GM18511 (cell line): ENCODE data around the gene NBEAL2.

Experiments
- ATAC-seq: cut with Tn5 transposase; IDR thresholded peaks from one replicate; pipeline ENCODE4 v1.9.1; 2021; ENCODE audit warnings: mild to moderate bottlenecking, moderate library complexity; ENCODE audit not compliant: unreplicated experiment

The NBEAL2 gene

DNA sequence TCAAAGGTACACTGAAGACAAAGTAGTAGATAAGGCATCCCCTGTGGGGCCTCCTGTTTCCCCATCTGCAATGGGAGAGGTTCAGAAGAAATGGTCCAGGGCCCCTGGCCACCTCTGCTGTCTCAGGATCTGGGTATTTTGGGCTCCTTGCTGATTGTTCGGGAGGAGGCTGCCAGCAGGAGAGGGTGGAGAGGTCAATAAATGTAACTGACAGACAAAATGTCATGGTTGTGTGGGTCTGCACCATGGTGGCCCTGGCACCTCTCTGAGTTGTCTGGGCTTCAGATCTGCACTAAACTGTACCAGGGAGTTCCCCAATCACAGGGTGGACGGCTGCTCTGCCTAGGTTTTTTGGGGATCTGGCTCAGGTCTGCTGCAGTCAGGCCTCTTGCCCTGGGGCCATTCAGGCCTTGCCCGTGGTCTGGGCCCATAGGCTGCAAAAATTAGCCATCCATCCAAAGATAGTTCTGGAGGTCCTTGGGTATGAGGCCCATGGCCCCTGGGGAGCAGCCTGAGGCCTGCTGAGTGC lies 7.4 kb downstream of the NBEAL2 start:
- no peak for ATAC-seq

DNA sequence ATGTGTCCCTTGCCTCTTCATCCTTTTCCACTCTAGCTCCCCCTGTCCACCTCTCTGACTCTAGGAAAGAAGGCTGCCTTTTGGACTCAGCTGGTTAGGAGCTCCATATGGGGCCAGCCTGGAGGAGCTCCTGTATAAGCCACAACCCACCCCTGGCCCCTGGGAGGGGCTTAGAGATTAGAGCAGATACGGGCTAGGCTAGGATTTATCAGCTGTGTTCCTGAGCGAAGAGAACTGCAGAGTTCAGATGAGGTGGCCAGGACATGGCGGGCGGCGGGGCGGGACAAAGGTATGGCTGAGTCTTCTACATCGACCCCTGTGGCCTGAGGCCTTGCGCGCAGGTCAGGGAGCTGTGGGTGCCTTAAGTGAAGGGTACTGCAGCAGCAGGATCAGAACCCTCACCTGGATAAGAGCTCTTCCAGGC lies 7.9 kb downstream of the NBEAL2 start:
- ATAC-seq: no peak

DNA sequence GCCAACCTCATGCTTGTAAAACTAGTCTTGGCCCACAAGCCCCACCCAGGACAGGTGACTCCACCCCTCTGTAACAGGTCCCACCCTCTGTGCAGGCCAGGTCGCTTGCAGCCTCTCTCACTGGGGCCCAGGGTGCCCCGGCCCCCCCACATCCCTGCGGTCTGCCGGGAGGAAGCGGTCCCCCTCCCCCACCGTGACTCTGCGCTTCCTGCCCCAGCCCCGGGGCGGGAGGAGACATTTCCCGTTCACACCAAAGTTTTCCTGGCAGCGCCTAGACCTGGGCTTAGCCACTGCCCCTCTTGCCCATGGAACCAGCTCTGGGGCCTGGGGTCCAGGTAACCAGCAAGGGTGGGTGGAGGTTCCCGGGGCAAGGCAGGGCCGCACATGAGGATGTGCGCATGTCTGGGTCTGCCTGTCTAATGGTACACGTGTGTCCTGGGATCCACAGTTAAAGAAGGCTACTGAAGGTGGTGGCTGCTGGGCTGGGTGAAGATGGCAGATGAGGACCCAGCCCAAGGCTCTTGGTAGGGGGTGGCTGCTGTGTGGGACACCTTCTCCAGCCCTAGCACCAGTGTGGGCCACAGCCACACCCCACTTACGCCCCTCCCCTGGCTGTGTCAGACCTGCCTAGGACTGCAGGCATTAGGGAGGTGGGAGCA lies 8.4 kb downstream of the NBEAL2 start:
- peak; percentile 81 for ATAC-seq

DNA sequence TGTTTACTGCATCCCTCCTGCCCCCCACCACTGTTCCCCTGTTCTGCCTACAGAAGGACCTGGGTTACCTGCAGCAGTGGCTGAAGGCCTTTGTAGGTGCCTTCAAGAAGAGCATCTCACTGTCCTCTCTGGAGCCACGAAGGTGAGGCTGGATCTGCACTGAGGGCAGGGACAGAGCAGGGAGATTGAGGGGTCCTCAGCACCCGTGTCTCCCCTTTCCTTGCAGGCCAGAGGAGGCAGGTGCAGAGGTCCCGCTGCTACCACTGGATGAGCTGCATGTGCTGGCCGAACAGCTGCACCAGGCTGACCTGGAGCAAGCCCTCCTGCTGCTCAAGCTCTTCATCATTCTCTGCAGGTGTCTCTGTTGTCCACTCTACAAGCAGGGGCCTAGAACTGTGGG lies 9.2 kb downstream of the NBEAL2 start:
- ATAC-seq: no peak

DNA sequence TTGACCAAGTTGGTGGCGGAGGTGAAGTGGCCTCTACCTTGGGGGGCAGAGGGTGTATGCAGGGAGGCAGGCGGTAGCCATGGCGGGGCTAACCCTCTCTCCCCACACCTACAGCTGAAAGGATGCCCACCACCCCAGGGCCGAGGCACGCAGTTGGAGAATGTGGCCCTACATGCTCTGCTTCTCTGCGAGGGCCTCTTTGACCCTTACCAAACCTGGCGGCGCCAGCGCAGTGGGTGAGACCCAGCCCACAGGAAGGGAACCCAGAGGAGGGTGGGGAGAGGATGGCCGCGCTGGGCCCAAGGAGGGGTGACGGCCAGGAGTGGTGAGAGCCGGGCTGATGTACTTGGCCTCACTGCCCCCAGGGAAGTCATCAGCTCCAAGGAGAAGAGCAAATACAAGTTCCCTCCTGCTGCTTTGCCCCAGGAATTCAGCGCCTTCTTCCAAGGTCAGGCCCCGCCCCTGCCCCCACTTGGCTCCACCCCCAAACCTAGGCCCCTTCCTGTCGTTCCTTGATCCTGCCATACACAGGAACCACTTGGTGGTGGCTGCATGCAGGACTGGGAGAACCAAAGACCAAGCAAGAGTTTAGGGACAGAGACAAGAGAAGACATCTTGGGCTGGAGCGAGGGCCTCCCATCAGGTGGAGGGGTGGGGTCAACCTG lies 9.8 kb downstream of the NBEAL2 start:
- ATAC-seq: no peak

DNA sequence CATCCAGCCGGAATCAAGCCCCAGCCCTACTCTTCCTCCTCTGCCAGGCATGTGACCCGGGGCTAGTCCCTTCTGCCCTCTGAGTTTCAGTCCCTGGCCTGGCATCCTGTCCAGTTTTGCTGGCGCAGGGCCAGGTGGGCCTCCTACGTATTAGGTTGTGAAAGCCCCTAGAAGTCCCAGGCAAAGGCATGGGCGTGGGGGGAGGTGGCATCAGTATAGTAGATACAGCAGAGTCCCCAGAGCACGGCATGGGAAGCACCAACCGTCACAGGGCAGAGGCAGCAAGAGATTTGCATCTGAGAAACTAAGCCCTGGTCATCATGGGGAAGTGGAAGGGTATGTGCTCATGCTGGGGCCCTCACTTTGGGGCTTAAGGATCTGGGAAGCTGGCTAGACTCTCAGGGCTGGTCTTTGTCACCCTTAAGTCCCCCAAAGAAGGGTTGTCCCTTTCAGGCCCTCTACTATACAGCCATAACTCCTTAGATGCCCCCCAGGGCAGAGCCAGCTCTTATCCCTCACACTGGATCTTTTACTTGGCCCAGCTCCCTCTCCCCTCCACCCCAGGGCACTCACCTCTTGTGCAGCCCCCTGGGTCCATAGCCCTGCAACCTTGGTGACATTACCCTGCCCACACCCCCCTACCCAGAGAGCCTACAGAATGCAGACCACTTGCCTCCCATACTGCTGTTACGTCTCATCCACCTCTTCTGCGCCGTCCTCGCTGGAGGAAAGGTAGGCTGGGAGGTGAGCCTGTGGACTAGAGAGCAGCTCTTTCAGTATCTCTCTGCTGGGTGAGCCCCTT lies 11.3 kb downstream of the NBEAL2 start:
- no peak for ATAC-seq

DNA sequence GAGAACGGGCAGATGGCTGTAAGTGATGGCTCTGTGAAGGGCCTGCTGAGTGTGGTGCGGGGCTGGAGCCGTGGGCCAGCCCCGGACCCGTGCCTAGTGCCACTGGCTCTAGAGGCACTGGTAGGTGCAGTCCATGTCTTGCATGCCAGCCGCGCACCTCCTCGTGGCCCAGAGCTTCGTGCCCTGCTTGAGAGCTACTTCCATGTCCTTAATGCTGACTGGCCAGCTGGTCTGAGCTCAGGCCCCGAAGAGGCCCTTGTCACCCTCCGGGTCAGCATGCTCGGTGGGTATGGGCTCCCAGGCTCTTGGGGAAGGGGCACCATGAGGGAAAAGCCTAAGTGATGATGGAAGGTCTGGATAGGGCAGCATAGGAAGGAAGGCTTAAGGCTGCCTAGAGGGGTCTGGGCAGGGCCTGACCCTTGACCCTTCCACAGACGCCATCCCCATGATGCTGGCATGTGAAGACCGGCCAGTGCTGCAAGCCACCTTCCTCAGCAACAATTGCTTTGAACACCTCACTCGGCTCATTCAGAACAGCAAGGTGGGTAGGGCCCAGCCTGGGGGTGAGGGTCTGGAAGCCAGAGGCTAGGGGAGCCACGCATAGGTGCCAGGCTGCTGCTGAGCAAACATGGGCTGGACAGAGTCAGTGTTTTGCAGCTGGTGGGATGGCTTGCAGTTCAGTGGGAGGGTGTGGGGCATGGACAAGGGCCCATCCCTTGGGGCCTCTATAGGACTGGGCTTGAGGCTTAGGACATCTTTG lies 12.1 kb downstream of the NBEAL2 start:
- ATAC-seq: no peak

DNA sequence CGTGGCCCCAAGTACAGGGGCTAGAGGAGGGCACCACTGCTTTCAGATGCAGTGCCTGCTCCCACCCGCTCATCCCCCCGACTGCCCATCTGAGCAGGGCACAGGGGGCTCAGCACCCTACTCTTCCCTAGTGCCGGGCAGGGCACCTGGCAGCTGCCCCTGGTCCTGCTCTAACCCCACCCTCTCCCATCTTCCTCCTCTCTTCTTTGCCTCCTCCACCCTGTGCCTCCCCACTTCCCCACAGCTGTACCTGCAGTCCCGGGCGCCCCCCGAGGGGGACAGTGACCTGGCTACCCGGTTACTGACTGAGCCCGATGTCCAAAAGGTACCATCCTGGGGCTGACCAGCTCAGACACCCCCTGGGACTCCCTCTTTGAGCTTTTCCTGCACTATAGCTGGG lies 12.8 kb downstream of the NBEAL2 start:
- ATAC-seq: no peak

DNA sequence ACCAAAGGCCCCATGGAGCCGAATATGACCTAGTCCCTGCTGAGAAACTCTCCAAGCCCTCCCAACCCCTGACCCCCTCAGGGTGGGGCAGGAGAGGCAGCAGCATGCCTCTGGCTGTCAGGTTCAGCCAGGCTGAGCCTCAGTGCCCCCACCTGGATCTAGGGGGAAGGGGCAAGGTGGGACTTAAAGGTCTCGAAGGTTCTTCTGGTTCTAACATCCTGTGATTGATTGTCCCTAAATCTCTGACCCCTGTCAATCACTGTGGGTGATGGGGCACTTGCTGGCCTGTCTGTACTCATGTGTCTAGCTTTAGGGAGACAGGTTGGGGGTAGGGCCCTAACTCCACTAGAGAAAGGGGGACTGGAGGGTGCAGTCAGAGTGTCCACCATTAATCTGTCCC lies 13.8 kb downstream of the NBEAL2 start:
- ATAC-seq: no peak

DNA sequence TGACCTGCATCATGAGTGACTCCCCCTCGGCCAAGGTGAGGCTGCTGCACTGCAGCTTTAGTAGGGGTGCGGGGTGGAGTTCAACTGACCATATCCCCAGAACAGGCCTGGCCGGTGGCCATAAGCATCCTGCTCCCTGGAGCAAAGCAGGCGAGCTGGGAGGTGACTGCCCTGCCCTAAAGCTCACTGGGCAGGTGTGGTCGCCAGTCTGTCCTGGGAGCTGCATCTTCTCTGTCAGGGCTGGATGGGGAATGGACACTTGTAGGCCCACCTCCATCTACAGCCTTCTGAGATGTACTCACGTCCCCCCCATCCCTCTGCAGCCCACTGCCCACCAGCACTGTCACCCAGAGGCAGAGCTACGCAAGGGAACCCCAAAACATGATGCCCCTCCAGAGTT lies 14.5 kb downstream of the NBEAL2 start:
- ATAC-seq: no peak

DNA sequence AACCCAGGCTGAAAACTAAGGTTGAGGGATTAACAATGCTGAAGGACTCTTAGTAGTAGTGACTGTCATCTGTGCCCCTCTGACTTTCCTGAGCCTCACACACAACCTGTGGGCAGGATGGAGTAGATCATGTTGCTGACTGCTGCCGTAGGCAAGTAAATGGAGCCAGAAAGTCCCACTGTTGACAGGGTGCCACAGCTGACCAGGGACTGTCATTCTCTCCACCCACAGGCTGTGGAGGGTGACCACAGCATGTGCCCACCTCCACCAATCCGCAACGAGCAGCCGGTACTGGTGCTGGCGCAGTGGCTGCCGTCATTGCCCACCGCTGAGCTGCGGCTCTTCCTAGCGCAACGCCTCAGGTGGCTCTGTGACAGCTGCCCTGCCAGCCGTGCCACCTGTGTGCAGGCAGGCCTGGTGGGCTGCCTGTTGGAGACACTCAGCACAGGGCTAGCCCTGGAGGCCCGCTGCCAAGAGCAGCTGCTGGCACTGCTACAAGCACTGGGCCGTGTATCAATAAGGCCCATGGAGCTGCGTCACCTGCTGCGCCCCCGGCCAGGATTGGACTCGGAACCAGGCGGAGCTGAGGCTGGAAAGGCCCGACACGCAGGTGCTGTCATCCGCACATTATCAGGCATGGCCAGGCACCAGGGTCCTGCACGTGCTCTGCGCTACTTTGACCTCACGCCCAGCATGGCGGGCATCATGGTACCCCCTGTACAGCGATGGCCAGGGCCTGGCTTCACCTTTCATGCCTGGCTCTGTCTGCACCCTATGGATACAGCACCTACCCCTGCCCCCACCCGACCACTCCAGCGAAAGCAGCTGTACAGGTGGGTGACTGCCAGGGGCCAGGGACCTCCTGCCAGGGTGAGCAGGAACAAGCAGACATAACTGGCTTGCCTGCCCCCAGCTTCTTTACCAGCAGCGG lies 15.6 kb downstream of the NBEAL2 start:
- no peak for ATAC-seq

DNA sequence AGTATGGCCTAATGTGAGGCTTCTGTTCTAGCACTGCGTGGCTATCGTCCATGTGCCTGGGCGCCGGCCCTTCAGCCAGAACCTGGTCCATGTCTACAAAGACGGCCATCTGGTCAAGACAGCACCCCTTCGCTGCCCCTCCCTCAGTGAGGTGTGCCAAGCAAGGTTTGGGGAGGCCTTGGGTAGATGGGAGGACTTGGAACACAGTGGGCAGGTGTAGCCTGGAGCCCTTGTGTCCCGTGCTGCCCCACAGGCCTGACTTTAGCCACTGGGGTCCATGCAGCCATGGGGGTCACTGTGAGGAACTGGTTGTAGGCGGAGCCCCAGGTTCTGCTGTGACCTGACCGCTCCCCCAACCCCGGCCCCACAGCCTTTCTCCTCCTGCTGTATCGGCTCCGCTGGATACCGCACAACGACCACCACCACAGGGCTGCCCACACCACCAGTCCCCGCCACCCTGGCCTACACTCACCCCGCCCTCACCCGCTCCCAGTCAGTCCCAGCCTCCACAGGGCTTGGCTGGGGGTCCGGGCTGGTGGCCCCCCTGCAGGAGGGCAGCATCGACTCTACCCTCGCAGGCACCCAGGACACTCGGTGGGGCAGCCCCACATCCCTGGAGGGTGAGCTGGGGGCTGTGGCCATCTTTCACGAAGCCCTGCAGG lies 16.6 kb downstream of the NBEAL2 start:
- ATAC-seq: no peak

DNA sequence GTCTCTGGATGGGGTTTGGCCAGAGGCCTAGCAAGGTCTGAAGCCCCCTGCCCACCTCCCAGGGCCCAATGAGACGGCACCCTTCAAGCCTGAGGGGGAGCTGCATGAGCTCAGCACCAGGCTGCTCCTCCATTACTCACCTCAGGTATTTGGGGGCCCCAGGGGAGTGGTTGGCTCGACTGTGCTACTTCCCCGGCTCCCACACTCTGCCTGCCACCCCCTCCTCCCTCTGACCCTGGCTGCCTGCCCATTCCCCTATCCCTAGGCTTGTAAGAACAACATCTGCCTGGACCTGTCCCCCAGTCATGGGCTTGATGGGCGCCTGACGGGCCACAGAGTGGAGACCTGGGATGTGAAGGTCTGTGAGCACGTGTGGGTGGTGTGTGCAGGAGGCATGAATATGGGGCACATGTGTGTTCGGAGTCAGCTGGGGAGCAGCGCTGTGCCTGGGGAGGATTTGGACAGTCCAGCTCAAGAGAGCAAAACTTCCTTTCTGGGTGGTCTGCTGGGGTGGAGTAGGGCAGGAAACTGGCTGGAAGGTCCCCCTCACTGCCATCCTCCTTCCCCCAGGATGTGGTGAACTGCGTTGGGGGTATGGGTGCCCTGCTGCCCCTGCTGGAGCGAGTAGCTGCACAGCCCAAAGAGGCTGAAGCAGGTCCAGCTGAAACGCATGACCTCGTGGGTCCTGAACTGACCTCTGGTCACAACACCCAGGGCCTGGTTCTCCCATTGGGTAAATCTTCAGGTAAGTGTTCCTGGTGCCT lies 17.4 kb downstream of the NBEAL2 start:
- ATAC-seq: no peak

DNA sequence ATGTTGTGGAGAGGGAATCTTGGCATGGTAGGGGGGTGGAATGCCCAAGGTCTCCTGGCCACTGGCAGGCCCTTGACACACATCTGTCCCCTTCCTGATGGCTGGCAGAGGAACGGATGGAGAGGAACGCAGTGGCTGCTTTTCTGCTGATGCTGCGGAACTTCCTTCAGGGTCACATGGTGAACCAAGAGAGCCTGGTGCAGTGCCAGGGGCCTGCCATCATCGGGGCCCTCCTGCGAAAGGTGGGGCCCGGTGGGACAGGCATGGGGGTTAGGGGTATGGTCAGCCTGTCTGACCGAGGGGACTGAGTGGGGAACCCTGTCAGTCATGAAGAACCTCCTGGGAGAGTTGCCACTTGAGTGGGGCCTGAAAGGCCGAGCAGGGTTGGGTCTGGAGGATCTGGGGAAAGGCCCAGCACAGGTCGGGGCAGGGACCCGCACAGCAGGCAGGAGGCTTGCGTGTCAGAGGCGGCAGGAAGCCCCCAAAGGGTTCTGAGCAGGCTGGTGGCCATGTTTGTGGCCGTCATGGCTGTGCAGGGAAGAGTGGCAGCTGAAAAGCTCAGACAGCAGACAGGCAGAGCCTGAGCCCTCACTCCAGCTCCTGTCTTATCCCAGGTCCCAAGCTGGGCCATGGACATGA lies 18.1 kb downstream of the NBEAL2 start:
- ATAC-seq: no peak

DNA sequence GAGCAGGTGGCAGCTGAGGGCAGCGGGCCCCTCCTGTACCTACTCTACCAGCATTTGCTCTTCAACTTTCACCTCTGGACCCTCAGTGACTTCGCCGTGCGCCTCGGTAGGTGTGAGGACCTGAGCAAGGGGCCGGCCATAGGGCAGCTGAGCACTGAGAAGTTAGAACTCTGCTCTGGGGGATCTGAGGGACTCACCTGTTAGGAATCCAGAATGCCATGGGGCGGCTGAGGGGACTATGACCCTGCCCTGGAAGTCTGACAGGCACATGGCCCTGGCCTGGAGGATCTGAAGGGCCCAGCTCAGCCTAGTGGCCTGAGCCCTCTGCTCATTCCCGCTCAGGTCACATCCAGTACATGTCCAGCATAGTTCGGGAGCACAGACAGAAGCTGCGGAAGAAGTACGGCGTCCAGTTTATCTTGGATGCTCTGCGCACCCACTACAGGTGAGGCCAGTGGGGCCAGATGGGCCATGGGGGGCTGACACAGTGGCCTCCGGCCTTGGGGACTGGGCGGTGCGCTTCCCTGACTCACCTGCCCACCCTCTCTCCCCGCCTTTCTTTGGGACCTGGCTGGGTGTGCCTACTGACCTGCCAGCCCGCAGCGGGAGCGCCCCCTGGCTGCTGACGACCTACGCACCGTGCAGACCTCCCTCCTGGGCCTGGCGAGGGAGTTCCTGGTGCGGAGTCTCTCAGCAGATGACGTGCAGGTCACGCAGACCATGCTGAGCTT lies 18.8 kb downstream of the NBEAL2 start:
- no peak for ATAC-seq

DNA sequence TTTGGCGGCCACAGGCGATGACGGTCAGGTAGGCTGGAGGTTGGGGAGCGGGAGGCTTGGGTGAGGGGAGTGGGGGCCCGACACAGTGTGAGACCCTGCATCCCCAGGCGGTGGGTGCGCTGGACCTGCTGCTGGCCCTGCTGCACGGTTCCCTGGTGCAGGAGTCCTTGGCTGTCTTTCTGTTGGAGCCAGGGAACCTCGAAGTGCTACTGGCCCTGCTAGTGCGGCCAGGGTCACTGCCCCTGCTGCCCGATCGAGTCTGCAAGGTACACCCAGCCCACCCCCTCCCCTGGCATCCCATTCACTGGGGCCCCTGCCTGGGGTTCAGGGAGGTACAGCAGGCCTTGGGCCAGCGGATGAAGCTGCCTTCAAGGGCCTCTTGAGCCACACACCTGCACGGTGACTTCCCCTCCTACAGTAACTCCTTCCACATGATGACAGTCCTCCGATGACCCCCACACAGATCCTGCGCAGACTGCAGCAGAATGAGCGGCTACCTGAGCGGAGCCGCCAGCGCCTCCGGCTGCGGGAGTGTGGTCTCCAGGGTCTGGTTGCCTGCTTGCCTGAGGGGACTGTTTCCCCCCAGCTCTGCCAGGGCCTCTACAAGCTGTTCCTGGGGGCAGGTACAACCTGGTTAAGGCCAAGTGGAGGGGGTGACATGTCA lies 19.5 kb downstream of the NBEAL2 start:
- no peak for ATAC-seq
